Mammary epithelial cell (primary cell): ENCODE results near the gene DSN1.

Experiments used
- EZH2 ChIP-seq: IDR thresholded peaks from 2 replicates; pipeline ENCODE4 v1.6.1; 2012; ENCODE audit warnings: low read length, inconsistent platforms, borderline replicate concordance
- TF ChIP-seq, protein P1 (sequence below), 2 donors: IDR thresholded peaks in 1 of 2; conservative IDR thresholded peaks in 1 of 2; 2 replicates each; pipeline ENCODE4 v1.5.1; 2011 to 2012; ENCODE audit warnings: inconsistent platforms in 2 of 2, low read length in 2 of 2, mild to moderate bottlenecking in 2 of 2, control low read depth in 1 of 2, low read depth in 1 of 2; ENCODE audit not compliant: insufficient read depth in 1 of 2; ENCODE audit errors: extremely low read depth in 1 of 2

DNA sequence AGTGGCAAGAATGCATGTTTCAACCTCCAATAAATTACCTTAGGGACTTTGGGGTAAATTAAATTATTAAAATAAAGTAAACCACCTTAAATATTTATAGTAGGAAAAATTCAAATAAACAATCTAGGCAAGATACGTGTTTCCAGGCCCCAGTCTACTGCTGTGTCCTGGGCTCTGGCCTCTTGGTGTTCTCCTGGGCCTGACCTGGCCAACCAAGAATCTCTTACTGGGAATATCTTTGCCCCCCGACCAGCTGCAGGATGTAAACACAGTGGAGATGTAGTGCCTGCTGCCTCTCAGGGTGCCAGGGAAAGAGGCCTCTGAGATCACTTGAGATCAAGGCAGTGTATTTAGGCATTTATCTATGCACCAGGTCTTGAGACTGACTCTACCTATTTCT, 11.7 kb upstream of the DSN1 start:
- TF ChIP-seq, protein P1, sequence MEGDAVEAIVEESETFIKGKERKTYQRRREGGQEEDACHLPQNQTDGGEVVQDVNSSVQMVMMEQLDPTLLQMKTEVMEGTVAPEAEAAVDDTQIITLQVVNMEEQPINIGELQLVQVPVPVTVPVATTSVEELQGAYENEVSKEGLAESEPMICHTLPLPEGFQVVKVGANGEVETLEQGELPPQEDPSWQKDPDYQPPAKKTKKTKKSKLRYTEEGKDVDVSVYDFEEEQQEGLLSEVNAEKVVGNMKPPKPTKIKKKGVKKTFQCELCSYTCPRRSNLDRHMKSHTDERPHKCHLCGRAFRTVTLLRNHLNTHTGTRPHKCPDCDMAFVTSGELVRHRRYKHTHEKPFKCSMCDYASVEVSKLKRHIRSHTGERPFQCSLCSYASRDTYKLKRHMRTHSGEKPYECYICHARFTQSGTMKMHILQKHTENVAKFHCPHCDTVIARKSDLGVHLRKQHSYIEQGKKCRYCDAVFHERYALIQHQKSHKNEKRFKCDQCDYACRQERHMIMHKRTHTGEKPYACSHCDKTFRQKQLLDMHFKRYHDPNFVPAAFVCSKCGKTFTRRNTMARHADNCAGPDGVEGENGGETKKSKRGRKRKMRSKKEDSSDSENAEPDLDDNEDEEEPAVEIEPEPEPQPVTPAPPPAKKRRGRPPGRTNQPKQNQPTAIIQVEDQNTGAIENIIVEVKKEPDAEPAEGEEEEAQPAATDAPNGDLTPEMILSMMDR (conservative IDR thresholded peaks at IDR 0.05 in 1 of 2, IDR thresholded peaks at IDR 0.05 in 1 of 2; ENCODE audit: extremely low read depth in 1 of 2, insufficient read depth in 1 of 2, low read depth in 1 of 2, low read length in 2 of 2), result no peak
- TF ChIP-seq EZH2, result no peak
